Dedifferentiated amniotic fluid mesenchymal stem cell (primary cell): ENCODE measurements around the gene C1orf52.

Source experiments
- DNase-seq: peaks from one replicate; pipeline ENCODE4 v3.0.0-alpha.2; 2016; ENCODE audit errors: extremely low spot score

Gene C1orf52

DNA sequence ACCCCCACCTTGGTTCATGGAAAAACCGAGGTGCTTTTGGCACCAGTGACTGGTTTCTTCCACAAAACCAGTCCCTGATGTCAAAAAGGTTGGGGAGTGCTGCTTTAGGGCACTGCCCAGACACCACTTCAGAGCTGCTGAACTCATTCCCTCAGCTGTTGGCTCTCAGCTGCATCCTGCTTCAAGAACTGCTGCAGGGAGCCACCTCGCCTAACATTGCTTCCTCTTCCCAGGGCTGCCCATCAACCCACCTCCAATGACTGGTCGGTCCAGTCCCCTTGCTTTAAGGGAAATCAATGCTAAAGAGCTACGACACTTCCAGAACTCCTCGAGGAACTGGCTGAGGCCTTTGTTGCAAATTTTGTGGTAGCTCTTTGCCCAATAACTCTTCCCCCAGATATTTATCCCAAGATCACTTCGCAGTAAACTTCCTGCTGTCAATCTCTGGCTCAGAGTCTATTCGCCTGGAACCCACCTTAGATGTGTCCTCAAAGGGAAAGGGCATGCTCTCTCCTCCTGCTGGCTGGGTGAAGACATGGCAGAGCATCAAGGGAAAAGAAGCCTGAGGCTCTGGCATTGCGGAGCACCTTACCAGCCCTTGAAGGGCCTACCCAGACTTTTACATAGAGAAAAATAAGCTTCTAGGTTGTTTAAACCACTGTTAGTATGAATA is 29.0 kb downstream of the C1orf52 start:
- no peak for DNase-seq

DNA sequence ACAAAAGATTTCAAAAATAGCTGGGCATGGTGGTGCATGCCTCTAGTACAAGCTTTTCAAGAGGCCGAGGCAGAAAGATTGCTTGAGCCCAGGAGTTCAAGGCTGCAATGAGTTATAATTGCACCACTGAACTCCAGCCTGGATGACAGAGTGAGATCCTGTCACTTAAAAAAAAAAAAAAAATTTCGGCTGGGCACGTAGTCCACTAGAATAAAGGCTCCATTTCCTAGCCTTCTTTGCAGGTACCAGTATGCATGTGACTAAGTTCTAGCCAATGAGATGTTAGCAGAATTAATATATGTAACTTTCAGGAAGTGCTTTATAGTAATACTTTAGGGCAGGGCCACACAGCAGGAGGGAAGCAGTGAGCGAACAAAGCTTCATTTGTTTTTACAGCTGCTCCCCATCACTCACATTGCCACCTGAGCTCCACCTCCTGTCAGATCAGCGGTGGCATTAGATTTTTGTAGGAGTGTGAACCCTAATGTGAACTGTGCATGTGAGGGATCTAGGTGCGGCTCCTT is 29.8 kb downstream of the C1orf52 start:
- DNase-seq = no peak

DNA sequence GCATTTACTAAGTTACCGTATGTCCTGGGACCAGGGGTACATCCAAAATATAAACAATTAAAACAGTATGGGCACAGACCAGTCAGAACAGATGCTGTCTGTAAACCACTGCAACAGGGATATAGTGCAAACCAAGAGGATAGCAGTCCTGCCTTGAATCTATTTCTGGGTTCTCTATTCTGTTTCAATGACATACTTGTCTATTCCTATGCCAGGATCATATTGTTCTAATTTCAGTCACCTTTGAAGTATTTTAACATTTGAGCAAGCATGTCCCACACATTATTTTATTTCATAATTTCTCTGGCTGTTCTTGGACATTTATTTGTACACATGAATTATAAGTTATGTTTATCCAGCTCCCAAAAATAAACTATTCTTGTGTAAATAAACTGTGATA is 30.5 kb downstream of the C1orf52 start:
- no peak for DNase-seq

GRCh38 chr1:85225624-85226380 is 33.7 kb downstream of the C1orf52 start:
- DNase-seq = no peak

GRCh38 chr1:85224734-85225623 is 34.5 kb downstream of the C1orf52 start:
- DNase-seq = no peak

DNA sequence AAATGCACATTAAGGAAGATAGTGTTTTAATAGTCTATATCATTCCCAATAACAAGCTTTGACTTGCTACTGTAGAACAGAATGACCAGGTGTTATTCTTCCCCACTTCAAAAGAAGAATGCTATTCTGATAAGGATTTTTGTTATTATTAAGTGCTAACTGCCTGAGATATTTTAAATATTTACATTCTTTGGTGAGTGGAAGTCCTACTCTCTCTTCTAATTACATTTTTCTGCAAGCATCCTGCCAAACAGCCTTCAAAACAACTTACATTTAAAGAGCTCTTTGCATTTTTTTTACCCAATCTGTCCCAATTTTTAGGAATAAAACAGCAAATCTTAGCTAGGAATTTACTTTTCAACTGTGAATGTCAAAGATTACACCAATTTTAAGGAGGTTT is 35.2 kb downstream of the C1orf52 start:
- no peak for DNase-seq

DNA sequence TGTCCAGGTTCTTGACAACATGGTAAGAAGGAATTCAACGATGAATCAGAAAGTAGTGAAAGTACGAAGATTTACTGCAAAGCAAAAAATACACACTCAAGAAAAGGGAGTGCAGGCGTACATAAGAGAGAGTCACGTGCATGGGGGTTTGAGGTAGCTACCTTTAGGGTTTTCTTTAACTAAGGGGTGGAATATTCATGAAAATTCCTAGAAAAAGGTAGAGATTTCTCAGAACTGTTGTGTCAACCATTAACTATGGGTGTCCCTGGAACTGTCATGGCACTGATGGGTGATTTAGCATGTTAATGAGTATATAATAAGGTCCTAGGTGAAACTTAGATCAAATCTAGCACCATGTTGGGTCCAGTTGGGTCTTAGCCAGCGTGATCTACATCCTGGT is 36.1 kb downstream of the C1orf52 start:
- no peak for DNase-seq

DNA sequence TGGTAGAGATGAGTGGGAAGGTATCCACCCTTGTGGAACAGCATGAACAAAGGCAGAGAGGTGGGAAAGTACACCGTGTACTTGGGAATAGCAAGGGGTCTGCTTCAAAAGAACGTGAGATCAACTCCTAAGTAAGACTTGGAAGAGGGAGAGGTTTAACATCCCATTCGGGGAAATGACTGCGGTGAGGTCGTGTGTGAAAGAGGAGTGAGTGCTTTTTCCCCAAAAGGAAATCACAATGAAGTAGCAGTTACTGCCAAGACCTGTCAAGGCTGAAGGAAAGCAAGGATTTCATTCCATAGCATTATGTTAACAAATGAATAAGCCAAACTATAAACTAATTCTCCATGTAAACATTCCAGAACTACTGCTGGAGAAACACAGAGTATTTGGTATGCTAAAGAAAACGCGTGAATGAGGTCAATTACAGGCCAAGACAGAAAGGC is 38.7 kb downstream of the C1orf52 start:
- peak; percentile 86 for DNase-seq

GRCh38 chr1:85219853-85220610 is 39.4 kb downstream of the C1orf52 start:
- DNase-seq = no peak

DNA sequence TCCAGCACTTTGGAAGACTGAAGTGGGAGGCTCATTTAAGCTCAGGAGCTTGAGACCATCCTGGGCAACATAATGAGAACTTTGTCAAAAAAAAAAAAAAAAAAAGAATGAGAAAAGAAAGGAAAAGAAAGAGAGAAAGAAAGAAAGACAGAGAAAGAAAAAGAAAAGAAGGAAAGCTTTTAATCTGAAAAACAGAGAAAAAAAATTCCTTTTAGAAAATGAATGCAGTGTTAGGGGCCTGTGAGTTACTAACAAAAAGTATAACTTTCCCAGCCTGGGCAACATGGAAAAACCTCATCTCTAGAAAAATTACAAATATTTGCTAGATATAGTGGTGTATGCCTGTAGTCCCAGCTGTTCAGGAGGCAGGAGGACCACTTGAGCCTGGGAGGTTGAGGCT is 42.8 kb downstream of the C1orf52 start:
- DNase-seq = no peak

- no peak for DNase-seq
These were observed 44.8 kb downstream of the C1orf52 start for GRCh38 chr1:85214654-85215053.

- DNase-seq = no peak
These were observed 51.0 kb downstream of the C1orf52 start for GRCh38 chr1:85208488-85208887.

DNA sequence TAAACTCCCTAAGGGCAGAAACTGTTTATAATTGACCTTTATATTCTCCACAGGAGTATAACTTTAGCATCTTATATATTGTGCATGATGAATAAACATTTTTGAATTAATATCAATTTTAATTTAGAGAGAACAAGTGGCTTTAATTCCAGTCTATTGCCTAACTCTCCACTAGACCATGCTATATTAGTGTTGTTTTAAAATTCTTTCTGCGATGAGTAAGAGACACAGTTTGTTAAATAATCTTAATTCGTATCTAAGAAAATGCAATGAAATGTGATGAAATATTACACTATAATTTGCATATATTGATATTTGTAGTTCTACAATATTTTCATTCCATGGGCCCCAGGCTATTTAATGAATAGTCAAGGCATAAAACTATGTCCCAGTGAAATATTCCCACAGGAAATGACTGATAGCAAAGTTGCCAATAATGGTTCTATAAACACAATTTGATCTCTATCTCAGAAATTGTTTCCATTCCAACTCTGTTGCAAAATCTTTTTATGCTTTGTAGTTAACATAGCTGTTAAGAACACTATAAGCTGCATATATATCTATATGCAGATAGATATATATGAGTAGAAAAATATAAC is 55.8 kb downstream of the C1orf52 start:
- peak; percentile 26 for DNase-seq

DNA sequence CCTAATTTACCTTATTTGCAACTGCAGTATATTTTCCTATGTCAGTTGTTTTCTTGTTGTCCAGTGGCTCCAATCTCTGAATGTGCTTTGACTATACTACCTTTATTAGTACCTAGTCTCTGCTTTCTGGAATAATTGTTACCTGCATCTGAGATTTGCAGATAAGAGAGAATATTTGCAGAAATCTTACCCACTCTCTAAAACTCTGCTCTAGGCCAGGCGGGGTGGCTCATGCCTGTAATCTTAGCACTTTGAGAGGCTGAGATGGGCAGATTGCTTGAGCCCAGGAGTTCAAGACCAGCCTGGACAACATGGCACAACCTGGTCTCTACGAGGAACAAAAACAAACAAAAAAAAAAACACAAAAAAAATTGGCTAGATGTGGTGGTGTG is 56.6 kb downstream of the C1orf52 start:
- DNase-seq = no peak

GRCh38 chr1:85202092-85202863 is 57.2 kb downstream of the C1orf52 start:
- DNase-seq = no peak

GRCh38 chr1:85201340-85202091 is 57.9 kb downstream of the C1orf52 start:
- peak; percentile 54 for DNase-seq

GRCh38 chr1:85200463-85201339 is 58.8 kb downstream of the C1orf52 start, which contains the start of gene SYDE2:
Gene SYDE2 (minus strand): TSS chr1:85201016. CDS start chr1:85200996, 20 bp downstream.
- no peak for DNase-seq
